IgD-negative memory B cell (primary cell): Measurements from ENCODE around the gene L3MBTL2. TPM values are rescaled to one million over a fixed set of nuclear protein-coding genes. Genes with fewer than 3 reads are reported as not detected.

Experiments
- H3K27ac Mint-ChIP-seq, 3 donors: one replicate each; pipeline ENCODE4 v1.8.0; 2020 to 2022; ENCODE audit warnings: mild to moderate bottlenecking in 3 of 3, mixed read lengths in 3 of 3, moderate library complexity in 1 of 3
- H3K27me3 Mint-ChIP-seq: one replicate; pipeline ENCODE4 v1.8.0; 2021; ENCODE audit warnings: mixed read lengths
- H3K36me3 Mint-ChIP-seq: one replicate; pipeline ENCODE4 v1.8.0; 2020; ENCODE audit warnings: mild to moderate bottlenecking, mixed read lengths
- H3K4me1 Mint-ChIP-seq, 3 donors: one replicate each; pipeline ENCODE4 v1.8.0; 2020 to 2022; ENCODE audit warnings: mixed read lengths in 3 of 3, mild to moderate bottlenecking in 1 of 3
- H3K4me3 Mint-ChIP-seq, 4 donors: one replicate each; pipeline ENCODE4 v1.8.0; 2020 to 2022; ENCODE audit warnings: mild to moderate bottlenecking in 4 of 4, mixed read lengths in 4 of 4, moderate library complexity in 3 of 4
- H3K9me3 Mint-ChIP-seq, 3 donors: one replicate each; pipeline ENCODE4 v1.8.0; 2020 to 2021; ENCODE audit warnings: mixed read lengths in 3 of 3, mild to moderate bottlenecking in 1 of 3
- polyA plus RNA-seq: library from polyadenylated mRNA; unstranded; fragments of 300-500 nt; fragmentation: Illumina TruSeq; gene quantifications from one replicate; pipeline ENCODE4 v1.2.3, GENCODE V29; 2021

Gene L3MBTL2
- polyA plus RNA-seq, 1 donor from 2014 or later, result 29.8 TPM

DNA sequence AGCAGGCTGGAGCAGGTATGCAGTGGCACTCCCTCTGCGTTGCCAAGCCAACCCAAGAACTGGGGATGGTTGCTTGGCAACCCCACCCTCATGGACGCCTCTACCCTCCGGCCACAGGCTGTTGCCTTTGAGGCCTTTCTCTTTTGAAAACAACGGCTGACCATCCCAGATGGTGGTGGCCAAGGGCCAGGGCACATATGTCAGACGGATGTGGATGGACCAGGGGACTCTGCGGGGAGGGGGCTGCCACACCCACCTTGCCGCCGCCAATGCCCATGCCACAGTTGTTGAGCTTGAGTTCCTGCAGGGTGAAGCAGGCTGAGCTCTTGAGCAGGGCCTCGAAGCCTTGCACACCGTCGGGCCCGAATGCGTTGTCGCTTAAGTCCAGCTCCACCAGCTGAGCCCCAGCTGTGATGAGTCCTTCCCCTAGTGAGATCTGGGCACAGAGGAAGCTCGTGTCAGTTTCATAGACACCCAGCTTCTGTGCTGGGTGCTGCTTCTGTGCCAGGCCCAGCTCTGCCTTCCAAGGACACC lies 59.4 kb downstream of the L3MBTL2 start:
- Mint-ChIP-seq H3K4me1 (peaks cover 0 to 5% (median 0%) of the 10 kb centered on the region in 3 donors), H3K9me3 (no peaks in the 10 kb centered on the region), H3K4me3 (no peak overlapping the region), H3K36me3 (peaks cover 3% of the 10 kb centered on the region), H3K27ac (no peak overlapping the region), H3K27me3 (no peaks in the 10 kb centered on the region)

DNA sequence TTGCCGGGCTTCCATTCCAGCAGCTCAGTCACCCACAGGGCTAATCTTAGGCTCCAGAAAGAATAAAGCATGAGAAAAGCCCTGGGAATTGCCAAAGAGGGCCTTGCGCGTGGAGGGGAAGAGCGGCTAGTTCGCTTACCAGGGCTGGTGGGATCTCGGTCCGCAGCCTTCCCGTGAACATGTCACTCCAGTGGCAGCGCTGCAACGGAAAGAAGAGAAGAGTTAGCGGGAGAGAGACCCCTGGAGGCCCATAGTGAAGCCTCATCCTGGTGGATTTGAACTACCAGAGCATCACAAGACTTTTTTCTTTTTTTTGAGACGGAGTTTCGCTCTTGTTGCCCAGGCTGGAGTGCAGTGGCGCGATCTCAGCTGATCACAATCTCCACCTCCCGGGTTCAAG lies 62.8 kb downstream of the L3MBTL2 start:
- Mint-ChIP-seq H3K4me3 (no peak overlapping the region), H3K9me3 (no peaks in the 10 kb centered on the region), H3K27ac (no peak overlapping the region), H3K4me1 (peaks cover 0 to 5% (median 0%) of the 10 kb centered on the region in 3 donors), H3K36me3 (peaks cover 3% of the 10 kb centered on the region), H3K27me3 (no peaks in the 10 kb centered on the region)

GRCh38 chr22:41271787-41272186 lies 66.7 kb downstream of the L3MBTL2 start:
- H3K36me3 Mint-ChIP-seq, result peaks cover 3% of the 10 kb centered on the region
- no peak overlapping the region for H3K4me3 Mint-ChIP-seq
- H3K27me3 Mint-ChIP-seq, result no peaks in the 10 kb centered on the region
- H3K27ac Mint-ChIP-seq, result no peak overlapping the region
- H3K4me1 Mint-ChIP-seq, result peaks cover 0 to 2% (median 0%) of the 10 kb centered on the region in 3 donors
- H3K9me3 Mint-ChIP-seq, result no peaks in the 10 kb centered on the region

GRCh38 chr22:41273128-41273527 lies 68.0 kb downstream of the L3MBTL2 start:
- no peak overlapping the region for H3K4me3 Mint-ChIP-seq
- H3K9me3 Mint-ChIP-seq, result no peaks in the 10 kb centered on the region
- peaks cover 4% of the 10 kb centered on the region for H3K36me3 Mint-ChIP-seq
- no peak overlapping the region for H3K27ac Mint-ChIP-seq
- peaks cover 0 to 2% (median 0%) of the 10 kb centered on the region in 3 donors for H3K4me1 Mint-ChIP-seq
- no peaks in the 10 kb centered on the region for H3K27me3 Mint-ChIP-seq

GRCh38 chr22:41274856-41275255 lies 69.7 kb downstream of the L3MBTL2 start:
- Mint-ChIP-seq H3K9me3 (no peaks in the 10 kb centered on the region), H3K27ac (no peak overlapping the region), H3K4me3 (no peak overlapping the region), H3K27me3 (no peaks in the 10 kb centered on the region), H3K4me1 (peaks cover 0 to 2% (median 0%) of the 10 kb centered on the region in 3 donors), H3K36me3 (peaks cover 3% of the 10 kb centered on the region)

- H3K27ac Mint-ChIP-seq, result no peak overlapping the region
- H3K4me3 Mint-ChIP-seq, result peak overlapping the region in 1 of 4 donors; percentile 32
- H3K4me1 Mint-ChIP-seq, result peaks cover 4 to 8% (median 6%) of the 10 kb centered on the region in 3 donors
- no peaks in the 10 kb centered on the region for H3K27me3 Mint-ChIP-seq
- H3K36me3 Mint-ChIP-seq, result peaks cover 5% of the 10 kb centered on the region
- H3K9me3 Mint-ChIP-seq, result no peaks in the 10 kb centered on the region
Measured at GRCh38 chr22:41280065-41280464, 75.0 kb downstream of the L3MBTL2 start.

DNA sequence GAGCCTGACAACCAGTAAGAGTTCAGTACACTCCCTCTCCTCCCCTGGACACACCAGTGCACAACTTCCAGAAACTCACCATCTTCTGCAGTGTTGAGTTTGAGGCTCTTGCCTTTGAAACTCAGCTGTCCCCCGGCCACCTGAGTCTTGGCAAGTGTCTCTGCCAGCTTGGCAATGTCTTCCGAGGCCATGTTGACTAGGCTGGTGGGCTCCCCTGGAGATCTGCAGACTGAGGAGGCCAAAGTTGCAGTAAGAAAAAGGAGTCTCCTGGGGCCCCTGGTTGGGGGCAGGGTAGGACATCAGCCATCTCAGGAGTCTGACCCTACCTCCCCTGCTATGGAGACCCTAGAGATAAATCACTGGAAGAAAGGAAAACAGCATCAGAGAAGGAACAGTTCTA lies 75.7 kb downstream of the L3MBTL2 start:
- Mint-ChIP-seq H3K27me3 (no peaks in the 10 kb centered on the region), H3K4me3 (peak overlapping the region in 1 of 4 donors; percentile 32), H3K4me1 (peaks cover 7 to 10% (median 9%) of the 10 kb centered on the region in 3 donors), H3K9me3 (no peaks in the 10 kb centered on the region), H3K36me3 (peaks cover 5% of the 10 kb centered on the region), H3K27ac (no peak overlapping the region)

Other genes starting within 250 kb of the L3MBTL2 start
- 26.0 TPM for gene EP300, start 112.7 kb upstream of the L3MBTL2 start, polyA plus RNA-seq
- gene CHADL, start 35.6 kb downstream of the L3MBTL2 start, polyA plus RNA-seq, result 0.63 TPM
- gene RANGAP1, start 80.9 kb downstream of the L3MBTL2 start, polyA plus RNA-seq, result 21.6 TPM
- 1.4 TPM for gene ZC3H7B, start 96.2 kb downstream of the L3MBTL2 start, polyA plus RNA-seq
- gene TEF, start 176.6 kb downstream of the L3MBTL2 start, polyA plus RNA-seq, result 2.9 TPM
- gene TOB2, start 241.5 kb downstream of the L3MBTL2 start, polyA plus RNA-seq, result 52.2 TPM